Ovary (tissue), 9 donors: Measurements from ENCODE around the gene NCOA6. TPM values are rescaled to one million over a fixed set of nuclear protein-coding genes. Genes with fewer than 3 reads are reported as not detected.

Experiments
- DNase-seq, 5 donors: peaks; one replicate each; pipeline ENCODE4 v3.0.0-alpha.2; 2019 to 2020
- H3K27ac ChIP-seq, 2 donors: fragments of 200-600 bp; one replicate each; pipeline versions ENCODE4 v1.5.1 to v1.8.0; 2019 to 2022
- H3K27me3 ChIP-seq: fragments of 200-600 bp; one replicate; pipeline ENCODE4 v1.8.0; 2022
- H3K36me3 ChIP-seq: fragments of 200-600 bp; sonication (generic); one replicate; pipeline ENCODE4 v1.5.1; 2019
- H3K4me1 ChIP-seq: one replicate; pipeline ENCODE4 v1.8.1; 2013; ENCODE audit warnings: mild to moderate bottlenecking, moderate library complexity; ENCODE audit not compliant: insufficient read depth
- H3K4me3 ChIP-seq: fragments of 200-600 bp; sonication (generic); one replicate; pipeline ENCODE4 v1.5.1; 2017
- H3K9me3 ChIP-seq, 2 donors: fragments of 200-600 bp in 1 of 2; sonication (generic) in 1 of 2; one replicate each; pipeline versions ENCODE4 v1.5.1 to v1.8.1; 2013 to 2019; ENCODE audit warnings: mild to moderate bottlenecking in 1 of 2, moderate library complexity in 1 of 2
- EP300 ChIP-seq: sonication (generic); formaldehyde crosslinking; IDR thresholded peaks from one replicate; pipeline ENCODE4 v1.6.1; 2017; ENCODE audit warnings: antibody characterized with exemption
- POLR2A ChIP-seq: fragments of 450-650 bp; IDR thresholded peaks from one replicate; pipeline ENCODE4 v1.6.1; 2017; ENCODE audit warnings: antibody characterized with exemption, mild to moderate bottlenecking, moderate library complexity
- WGBS, 3 donors: extraction: QIAGEN DNeasy Blood & Tissue Kit in 1 of 3; methylation state at CpG; one replicate each; pipeline versions ENCODE4 v1.1.5 to v1.1.7; 2013 to 2017; 5-methylcytosine and 5-hydroxymethylcytosine counted together
- intact Hi-C, 4 donors: fragments of 100-400 bp; cut with DNase I; formaldehyde crosslinking; loops; one replicate each; pipeline versions ENCODE4 v1.11.0 to v1.15.1; 2022 to 2023
- polyA plus RNA-seq, 2 donors: library from polyadenylated mRNA; stranded (reverse); fragments of 200-250 nt in 1 of 2; fragments of 350-450 nt in 1 of 2; fragmentation: Illumina TruSeq in 1 of 2; extraction: RNeasy Lipid Tissue Mini Kit (QIAGEN cat#74804) in 1 of 2; gene quantifications; one replicate each; pipeline ENCODE4 v1.2.3, GENCODE V29; 2013 to 2014
- total RNA-seq, 7 donors: library from RNA; depleted of rRNA in 2 of 7; stranded (reverse); fragments of >200 nt in 2 of 7; fragmentation: NEBNext Ultra II Directional in 3 of 7; extraction: Animal tissue kit (Norgen Biotek cat#: 25700) in 3 of 7; gene quantifications; one replicate each; pipeline versions ENCODE4 v1.1.0 to v1.2.4, GENCODE V29; 2016 to 2023
- TF ChIP-seq, protein P1 (sequence below), 3 donors: fragments of 450-650 bp in 2 of 3; fragments of 200-600 bp in 1 of 3; IDR thresholded peaks; one replicate each; pipeline versions ENCODE4 v1.5.1 to v1.8.0; 2016 to 2022; ENCODE audit warnings: antibody characterized with exemption in 3 of 3, mild to moderate bottlenecking in 1 of 3
- donor health status: DM: no; HTN: no; CAD: no; lungs with moderate emphysema.
- donor health status: DM: no; HTN: no; CAD: no.
- donor health status: Bipolar disorder and iron deficiency.
- donor health status: DM: yes; HTN: yes; CAD: no.
- donor health status: DM: no; HTN: no; CAD: no.
- donor health status: DM: yes; HTN: yes; CAD: no.

Gene NCOA6
- total and polyA plus RNA-seq, 9 donors: 10.5 to 31.7 (median 23.9) TPM

DNA sequence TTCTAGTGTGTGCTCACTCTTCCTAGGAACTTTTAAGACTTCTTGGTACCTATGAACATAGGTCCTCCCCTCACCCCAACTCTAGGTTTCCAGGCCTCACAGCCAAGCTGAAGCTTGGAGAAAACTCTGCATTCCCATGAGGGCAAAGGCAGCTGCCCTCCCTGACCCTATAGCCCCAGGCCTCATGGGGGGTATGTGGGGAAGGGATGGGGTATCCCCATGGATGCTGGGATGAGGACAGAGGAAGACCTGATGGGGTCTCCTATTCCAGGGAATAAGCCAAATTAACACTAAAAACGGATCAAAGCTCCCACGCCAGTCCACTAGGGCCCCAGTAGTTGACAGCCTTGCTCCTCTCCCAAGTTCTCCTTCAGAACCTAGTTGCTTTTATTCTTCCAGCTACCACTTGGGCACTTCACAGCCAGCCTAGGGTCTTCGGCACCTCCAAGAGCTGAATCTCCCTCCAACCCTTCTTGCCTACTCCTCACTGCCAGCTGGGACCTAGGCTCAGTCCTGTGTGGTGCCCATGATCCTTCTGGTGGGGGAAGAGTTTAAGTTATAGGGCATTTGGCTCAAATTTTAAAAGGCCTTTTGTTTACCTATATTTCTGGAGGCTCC lies 113.5 kb downstream of the NCOA6 start:
- Histone ChIP-seq H3K36me3 (no peaks in the 10 kb centered on the region), H3K27me3 (no peaks in the 10 kb centered on the region), H3K4me1 (peaks cover 6% of the 10 kb centered on the region), H3K27ac (no peak overlapping the region), H3K9me3 (no peaks in the 10 kb centered on the region), H3K4me3 (no peak overlapping the region)
- WGBS, 3 donors: 91 to 93% (median 92%) methylated on average over 3 of the region's 3 CpGs
- intact Hi-C loops: no loop called here
- no peak for DNase-seq
- no peak for TF ChIP-seq EP300
- TF ChIP-seq, protein P1, sequence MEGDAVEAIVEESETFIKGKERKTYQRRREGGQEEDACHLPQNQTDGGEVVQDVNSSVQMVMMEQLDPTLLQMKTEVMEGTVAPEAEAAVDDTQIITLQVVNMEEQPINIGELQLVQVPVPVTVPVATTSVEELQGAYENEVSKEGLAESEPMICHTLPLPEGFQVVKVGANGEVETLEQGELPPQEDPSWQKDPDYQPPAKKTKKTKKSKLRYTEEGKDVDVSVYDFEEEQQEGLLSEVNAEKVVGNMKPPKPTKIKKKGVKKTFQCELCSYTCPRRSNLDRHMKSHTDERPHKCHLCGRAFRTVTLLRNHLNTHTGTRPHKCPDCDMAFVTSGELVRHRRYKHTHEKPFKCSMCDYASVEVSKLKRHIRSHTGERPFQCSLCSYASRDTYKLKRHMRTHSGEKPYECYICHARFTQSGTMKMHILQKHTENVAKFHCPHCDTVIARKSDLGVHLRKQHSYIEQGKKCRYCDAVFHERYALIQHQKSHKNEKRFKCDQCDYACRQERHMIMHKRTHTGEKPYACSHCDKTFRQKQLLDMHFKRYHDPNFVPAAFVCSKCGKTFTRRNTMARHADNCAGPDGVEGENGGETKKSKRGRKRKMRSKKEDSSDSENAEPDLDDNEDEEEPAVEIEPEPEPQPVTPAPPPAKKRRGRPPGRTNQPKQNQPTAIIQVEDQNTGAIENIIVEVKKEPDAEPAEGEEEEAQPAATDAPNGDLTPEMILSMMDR (IDR thresholded peaks at IDR 0.05): no peak
- no peak for TF ChIP-seq POLR2A

DNA sequence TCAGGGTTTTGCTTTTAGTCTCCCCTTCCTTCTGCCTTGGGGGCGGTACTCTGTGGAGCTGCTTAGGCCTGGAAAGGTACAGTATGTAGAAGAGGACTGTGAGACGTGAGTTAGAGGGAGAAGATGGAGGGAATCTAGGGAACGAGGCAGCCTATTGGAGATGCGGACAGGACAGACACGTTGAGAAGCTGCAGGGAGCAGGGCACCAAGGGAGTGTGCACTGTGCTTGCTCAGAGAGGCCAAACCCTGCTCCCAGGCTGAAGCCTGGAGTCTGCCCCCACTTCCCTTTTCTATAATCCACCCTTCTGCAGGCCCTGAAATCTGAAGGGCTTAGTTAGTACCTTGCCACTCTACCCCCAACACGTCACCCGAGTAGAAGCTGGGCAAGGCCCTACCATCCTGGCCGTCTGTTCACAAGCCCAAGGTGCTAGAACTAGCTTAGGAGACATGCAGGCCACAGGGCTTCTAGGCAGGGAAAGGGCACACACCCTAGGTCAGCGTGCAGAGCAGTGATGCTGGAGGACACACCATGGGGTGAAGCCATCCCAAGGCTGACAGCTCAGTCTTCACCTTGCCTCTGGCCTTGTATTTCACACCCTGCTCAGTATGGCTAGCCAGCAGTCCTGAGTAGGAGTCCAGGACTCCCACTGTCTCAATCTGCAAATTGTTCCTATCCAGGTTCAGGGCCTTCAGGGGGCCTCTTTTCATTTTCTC lies 114.4 kb downstream of the NCOA6 start:
- WGBS, 3 donors: 87 to 94% (median 92%) methylated on average over 9 of the region's 9 CpGs
- intact Hi-C loops: no loop called here
- H3K36me3 ChIP-seq: no peaks in the 10 kb centered on the region

DNA sequence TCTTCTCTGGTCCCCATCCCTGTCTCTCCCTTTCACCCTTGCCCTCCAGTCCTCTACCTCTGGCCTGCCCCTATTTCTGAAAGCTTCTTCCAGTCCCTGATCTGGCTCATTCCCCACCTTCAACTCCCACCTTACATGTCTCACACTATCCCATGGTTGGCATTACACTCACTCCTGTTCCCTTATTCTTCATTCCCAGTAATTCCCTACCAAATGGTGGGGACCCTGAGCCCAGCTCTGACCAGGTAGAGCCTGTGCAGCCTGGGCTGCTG lies 114.9 kb downstream of the NCOA6 start:
- TF ChIP-seq POLR2A (no peak), EP300 (no peak)
- TF ChIP-seq, protein P1 (IDR thresholded peaks at IDR 0.05): no peak
- Histone ChIP-seq H3K4me1 (peaks cover 6% of the 10 kb centered on the region), H3K9me3 (no peaks in the 10 kb centered on the region), H3K36me3 (no peaks in the 10 kb centered on the region), H3K27ac (peak overlapping the region in 1 of 2 donors; percentile 96), H3K27me3 (no peaks in the 10 kb centered on the region), H3K4me3 (no peak overlapping the region)
- DNase-seq: no peak
- intact Hi-C loops: no loop called here

More for the DNA sequence above, 114.4 kb downstream of the NCOA6 start:
- Histone ChIP-seq H3K9me3 (no peaks in the 10 kb centered on the region), H3K27ac (no peak overlapping the region), H3K4me1 (peaks cover 6% of the 10 kb centered on the region), H3K4me3 (no peak overlapping the region), H3K27me3 (no peaks in the 10 kb centered on the region)
- TF ChIP-seq, protein P1 (IDR thresholded peaks at IDR 0.05): no peak
- TF ChIP-seq EP300 (no peak), POLR2A (no peak)
- no peak for DNase-seq

DNA sequence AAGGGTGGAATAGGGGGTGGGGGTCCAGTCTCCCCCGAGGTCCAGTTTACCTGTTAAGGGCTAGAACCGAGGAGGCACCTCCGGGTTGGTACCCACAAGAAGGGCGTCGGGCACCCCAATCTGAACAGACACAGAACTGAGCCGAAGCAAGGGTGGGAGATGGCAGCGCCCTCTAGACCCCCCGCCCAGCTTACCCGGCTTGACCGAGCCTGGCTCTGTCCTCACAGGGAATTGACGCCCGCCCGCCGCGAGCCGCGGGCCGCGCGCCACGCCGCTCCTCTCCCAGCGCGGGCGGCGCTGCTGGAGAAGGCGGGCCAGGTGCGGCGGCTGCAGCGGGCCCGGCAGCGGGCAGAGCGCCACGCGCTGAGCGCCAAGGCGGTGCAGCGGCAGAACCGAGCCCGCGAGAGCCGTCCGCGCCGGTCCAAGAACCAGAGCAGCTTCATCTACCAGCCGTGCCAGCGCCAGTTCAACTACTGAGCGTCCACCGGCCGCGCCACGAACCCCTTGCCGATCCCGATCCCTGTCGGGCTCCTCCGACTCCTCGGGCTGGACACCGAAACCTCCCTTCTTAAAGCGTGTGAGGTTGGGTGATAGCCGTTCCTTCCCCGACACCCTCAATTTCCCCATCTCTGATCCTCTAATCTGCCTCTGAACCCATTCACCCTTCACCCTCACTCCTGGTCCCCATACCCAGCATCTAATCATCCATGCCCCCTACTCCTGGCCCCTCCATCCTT lies 115.5 kb downstream of the NCOA6 start:
- DNase-seq: peak in 4 of 5 donors; percentile 69 to 83 (median 80)
- peaks cover 6% of the 10 kb centered on the region for H3K4me1 ChIP-seq
- no peaks in the 10 kb centered on the region for H3K36me3 ChIP-seq
- TF ChIP-seq POLR2A (no peak), EP300 (no peak)
- TF ChIP-seq, protein P1 (IDR thresholded peaks at IDR 0.05): peak in 1 of 3 donors; percentile 46
- H3K9me3 ChIP-seq: no peaks in the 10 kb centered on the region
- 1 to 3% (median 3%) methylated on average over 36 to 61 of the region's 61 CpGs for WGBS, 3 donors
- intact Hi-C loops: loop anchor here in 2 of 4 donors (5.0 to 10.0 kb wide), 3 partner anchors 175 to 398 kb away; no protein-coding TSS in a partner anchor
- peak overlapping the region; percentile 88 for H3K4me3 ChIP-seq
- H3K27me3 ChIP-seq: no peaks in the 10 kb centered on the region
- H3K27ac ChIP-seq: peak overlapping the region; percentile 74 to 96
